GM19238 (cell line): ENCODE data around the gene ZNF740.
"Not testable (repeated sequence)": the region's sequence is repeated elsewhere in the genome, so short reads cannot be mapped to it uniquely, and the experiment has no call there.

Source experiments
- DNase-seq: peaks from one replicate; pipeline ENCODE4 v3.0.0; 2011; ENCODE audit warnings: low spot score; ENCODE audit not compliant: insufficient read length

ZNF740 gene

GRCh38 chr12:53194973-53195372 lies 14.5 kb downstream of the ZNF740 start:
- no peak for DNase-seq

DNA sequence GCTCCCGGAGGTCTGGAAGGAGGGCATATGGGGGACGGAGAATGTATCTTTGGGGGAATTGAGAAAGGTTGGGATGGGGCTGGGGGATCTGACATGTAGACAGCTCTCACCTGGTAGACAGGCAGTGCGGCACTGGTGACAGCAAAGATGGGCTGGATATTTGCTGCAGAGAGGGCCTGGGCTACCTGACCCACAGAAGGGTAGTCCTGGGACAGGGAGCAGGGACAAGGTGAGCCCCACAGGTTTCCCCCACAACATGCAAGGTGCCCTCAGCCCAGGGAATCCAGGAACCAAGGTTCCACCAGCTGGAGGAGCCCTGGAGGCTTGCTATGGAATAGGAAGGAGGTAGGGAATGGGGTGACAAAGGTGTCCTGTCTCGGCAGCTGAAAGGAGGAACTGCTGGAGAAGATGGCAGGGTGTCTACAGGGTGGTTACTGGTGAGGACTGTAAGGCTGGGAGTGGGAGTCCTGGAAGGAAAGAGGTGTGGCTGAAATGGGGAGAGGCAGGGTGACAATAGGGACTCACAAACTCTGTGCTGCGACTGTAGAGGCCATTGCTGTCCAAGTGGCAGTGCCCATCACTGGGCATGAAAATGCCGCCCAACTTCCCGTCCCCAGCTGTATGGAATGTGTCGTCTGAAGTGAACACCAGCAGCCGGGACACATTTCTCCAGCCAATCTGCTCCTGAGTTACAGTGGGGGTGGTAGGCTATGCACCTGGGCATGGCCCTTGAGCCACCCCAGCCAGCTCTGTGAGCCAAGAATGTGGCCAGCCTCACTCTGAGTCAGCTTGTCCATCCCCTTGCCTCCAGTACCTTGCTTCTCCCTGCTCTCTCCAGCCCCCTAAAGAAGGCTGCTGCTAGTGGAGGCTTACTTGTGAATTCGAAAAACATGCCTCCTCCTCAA lies 15.2 kb downstream of the ZNF740 start:
- DNase-seq = no peak

DNA sequence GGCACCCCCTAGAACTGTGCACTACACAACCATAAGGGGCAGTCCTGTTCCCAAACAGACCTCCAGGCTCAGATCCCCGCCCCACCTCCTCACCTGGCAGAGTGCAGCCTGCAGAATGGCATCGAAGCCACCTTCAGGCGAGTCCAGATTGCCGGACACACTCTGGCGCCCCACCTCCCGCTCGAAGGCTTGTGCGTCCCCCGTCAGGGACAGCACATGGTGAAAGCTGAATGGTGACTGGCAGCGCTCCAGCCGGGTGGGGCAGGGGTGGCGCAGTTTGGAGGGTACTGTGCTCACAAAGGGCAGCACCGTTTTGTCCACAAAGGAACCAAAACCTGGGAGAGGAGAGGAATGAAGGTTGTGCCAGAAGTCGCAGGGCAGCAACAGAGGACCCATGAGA lies 16.0 kb downstream of the ZNF740 start:
- DNase-seq = no peak

DNA sequence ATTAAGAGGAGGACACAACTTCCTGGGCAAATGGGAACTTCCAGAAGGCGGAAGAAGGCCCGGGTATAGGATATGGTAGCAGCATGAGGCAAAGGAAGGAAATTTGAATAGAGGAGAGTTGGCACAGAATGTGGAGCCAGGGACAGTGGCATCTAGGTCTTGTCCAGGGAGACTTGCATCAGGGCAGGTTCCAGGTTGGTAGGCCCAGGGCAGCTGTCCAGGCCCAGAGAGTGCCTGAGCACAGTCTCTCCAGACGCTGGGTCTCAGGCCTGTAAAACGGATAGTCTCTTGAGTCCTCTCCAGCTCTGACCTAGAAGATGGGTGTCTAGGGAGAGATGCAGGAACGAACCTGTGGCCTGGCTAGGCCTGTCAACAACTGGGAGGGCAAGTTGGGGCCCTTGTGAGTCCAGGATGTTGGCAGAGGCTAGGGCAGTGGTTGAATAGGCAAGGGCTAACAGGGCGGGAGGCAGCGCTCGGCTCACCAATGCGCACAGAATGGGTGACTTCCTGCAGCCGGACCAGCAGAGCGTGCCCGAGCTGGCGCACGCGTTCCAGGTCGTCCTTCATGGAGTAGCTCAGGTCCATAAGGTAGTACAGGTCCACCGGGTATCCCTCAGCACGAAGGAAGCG lies 16.6 kb downstream of the ZNF740 start:
- DNase-seq = no peak

GRCh38 chr12:53198486-53199110 lies 18.1 kb downstream of the ZNF740 start:
- no peak for DNase-seq

GRCh38 chr12:53199700-53200099 lies 19.2 kb downstream of the ZNF740 start:
- no peak for DNase-seq

DNA sequence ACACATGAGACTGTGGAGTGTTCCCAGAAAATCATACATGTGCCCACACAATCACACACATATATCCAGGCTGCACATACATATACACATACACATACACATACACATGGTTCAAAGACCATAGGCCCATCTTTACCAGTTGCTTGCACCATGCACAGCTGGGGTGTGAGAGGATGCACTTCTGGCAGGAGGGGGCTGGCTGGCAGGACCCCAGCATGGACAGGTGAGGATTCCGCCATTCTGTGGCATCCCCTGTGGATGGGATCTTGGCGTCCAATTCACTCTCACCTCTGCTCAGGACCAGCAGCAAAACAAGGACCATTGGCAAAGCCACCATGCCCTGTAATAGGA lies 19.6 kb downstream of the ZNF740 start:
- no peak for DNase-seq

DNA sequence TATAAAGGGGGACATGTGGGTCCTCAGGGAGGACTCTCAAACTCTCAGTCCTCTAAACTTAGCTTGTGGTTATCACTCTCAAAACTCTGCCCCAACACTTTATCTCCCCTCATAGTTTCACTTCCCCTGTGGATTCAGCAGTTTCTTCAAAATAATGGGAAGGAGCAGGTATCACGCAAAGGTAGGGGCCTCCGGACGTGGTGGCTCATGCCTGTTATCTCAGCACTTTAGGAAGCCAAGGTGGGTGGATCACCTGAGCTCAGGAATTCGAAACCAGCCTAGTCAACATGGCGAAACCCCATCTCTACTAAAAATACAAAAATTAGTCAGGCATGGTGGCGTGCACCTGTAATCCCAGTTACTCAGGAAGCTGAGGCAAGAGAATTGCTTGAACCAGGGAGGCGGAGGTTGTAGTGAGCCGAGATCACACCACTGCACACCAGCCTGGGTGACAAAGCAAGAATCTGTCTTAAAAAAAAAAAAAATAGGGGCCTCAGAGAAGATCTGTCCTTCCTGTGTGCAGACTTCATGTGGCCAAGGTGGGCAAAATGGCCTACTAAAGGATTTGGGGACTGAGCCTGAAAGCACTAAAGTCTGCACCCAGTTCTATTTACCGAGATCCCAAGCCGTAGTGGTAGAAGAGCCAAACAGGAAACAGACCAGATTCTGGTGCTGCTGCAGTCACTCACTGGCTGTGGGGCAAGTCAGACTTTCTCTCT lies 20.1 kb downstream of the ZNF740 start:
- peak; percentile 73 for DNase-seq

- no peak for DNase-seq
Measured at GRCh38 chr12:53201177-53201541, 20.6 kb downstream of the ZNF740 start.

GRCh38 chr12:53201639-53202038 lies 21.1 kb downstream of the ZNF740 start:
- DNase-seq = no peak

GRCh38 chr12:53202316-53202715 lies 21.8 kb downstream of the ZNF740 start:
- DNase-seq = not testable (repeated sequence)

DNA sequence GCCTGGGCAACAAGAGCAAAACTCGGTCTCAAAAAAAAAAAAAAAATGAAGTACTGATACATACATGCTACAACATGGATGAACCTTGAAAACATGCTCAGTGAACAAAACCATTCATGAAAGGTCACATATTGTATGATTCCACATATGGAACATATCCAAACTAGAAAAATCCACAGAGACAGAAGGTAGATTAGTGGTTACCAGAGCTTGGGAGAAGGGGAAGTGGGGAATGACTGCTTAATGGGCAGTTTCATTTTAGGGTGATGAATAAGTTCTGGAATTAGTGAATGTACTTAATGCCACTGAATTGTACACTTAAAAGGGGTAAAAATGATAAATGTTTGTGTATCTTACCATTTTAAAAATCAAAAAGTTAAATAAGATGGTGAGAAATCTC lies 23.8 kb downstream of the ZNF740 start:
- DNase-seq = no peak

DNA sequence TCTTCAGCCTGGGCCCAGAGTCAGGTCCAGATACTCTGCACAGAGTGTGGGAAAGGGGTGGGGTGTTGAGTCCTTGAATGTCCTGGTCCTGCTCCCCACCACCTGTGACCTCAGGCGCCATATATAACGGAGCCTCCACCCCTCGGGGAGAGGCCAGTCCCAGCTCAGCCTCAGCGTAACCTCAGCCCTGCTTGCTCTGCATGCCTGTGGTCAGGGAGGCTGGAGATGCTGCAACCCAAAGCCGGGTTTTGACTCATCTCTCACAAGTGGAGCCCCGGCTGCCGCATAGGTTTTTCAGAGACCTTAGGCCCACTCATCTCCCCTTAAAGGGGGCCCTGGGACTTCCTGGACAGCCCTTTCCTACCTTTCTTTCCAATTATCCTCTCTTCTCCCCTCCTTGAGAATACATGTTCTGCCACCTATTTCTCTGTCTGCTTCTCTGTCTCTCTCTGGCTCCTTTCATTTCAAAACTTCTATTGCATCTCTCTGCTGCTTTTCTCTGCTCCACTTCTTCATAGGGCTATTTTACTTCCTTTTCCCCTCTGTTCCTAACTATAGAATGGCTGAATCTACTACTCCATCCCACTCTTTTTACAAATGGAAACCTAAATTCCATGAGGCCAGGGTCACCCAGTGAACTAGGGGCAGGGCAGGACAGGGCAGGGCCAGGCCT lies 25.4 kb downstream of the ZNF740 start:
- DNase-seq = peak; percentile 73

GRCh38 chr12:53207042-53207441 lies 26.5 kb downstream of the ZNF740 start, which contains the start of gene ITGB7:
TSS of gene ITGB7 (minus strand) at chr12:53207251. CDS start at chr12:53200443, 6,808 bp downstream.
- DNase-seq = peak; percentile 74

DNA sequence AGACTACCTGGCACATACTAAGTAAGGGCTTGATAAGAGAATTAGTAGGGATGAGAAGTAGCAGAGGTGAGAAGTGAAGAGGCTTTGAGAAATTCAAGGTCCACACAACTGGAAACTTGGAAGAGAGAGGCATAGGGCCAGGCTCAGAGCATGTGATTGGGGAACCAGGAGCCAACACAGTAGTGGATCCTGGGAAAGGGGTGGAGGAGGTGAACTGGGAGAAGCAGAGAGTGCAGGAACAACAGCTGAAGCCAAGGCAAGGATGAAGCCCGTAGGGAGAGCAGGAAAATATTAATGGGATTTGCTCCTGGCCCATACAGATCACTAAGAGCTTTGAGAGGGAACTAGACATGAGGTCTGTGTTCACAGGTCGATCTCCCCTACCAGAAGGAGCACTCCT lies 27.9 kb downstream of the ZNF740 start:
- no peak for DNase-seq

DNA sequence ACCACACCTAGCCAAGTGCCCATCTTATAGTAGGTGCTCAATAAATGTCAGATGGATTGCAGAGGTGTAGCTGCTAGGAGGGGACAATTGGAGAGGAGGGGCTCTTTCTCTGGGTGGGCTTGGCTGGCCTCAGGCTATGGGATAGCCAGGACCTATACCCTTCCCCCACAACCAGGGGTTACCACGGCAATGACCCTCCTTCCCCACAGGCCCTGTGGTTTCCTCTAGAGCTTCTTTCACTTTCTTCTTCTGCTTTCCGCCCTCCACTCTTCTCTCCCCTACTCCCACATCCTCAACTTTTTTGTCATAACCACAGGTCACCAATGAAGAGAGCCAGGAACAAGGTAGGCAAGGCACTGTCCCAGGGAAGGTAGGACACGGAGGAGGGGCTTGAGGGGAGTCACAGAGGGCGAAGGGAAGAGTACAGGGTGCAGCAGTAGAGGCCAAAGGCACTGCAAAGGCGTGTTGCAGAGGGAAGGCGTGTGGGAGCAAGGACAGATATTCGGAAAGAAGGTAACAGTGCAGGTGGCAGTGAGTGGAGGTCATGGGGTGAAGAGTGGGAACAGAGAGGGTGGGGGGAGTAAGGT lies 28.4 kb downstream of the ZNF740 start:
- DNase-seq = peak; percentile 71

DNA sequence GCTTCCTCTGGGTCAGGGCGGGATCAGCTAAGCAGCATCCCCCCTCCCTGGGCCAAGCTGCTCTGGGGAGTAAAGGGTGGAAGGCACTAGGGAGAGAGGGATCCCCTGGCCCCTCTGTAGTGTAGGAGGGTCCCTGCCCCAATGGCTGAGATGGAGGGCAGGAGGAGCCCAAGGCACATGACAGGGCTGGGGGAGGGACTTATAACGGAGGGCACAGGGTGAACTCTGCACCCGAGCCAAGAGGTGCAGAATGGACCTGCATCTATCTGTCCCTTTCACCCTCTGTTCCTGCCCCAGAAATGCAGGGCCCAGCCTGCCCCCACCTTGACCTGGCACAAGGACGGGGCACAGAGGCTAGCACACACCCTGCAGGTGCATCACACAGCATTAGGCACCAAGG lies 30.3 kb downstream of the ZNF740 start:
- DNase-seq = no peak

- DNase-seq = no peak
Measured at GRCh38 chr12:53211476-53212381, 31.2 kb downstream of the ZNF740 start.

GRCh38 chr12:53212931-53213330 lies 32.4 kb downstream of the ZNF740 start:
- no peak for DNase-seq

DNA sequence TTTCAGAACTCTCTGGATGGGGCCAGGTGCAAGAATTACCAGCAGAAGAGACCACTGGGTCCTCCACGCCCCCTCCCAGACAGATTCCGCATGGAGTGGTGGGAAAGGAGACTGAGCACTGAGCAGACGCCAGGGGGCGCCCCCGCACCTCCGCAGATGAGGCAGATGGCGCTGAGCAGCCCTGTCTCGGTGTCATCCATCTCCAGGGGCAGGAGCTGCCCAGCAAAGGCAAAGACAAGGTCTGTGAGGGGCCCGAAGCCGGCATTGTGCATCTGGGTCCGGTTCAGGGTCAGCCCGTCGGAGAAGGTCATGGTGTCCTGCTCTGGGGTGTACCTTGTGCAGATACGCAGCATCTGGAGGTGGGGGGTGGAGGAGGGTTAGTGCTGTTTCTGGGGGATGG lies 32.8 kb downstream of the ZNF740 start:
- DNase-seq = peak; percentile 82
